H54 (cell line): ENCODE measurements around the gene F12.
A peak's percentile ranks its signal among the peaks of the same experiment; 100 is the strongest.

ENCODE experiments used
- DNase-seq: peaks from one replicate; pipeline ENCODE4 v3.0.0; 2011; ENCODE audit warnings: low spot score, mixed read lengths; ENCODE audit not compliant: insufficient read length
- FAIRE-seq: peaks from 3 replicates; lab custom pipeline; 2011; peaks lifted over from hg19 to GRCh38; lab: Jason Lieb, UNC
- POLR2A ChIP-seq: IDR thresholded peaks from 2 replicates; pipeline ENCODE4 v1.6.1; 2011; ENCODE audit warnings: low read depth, mild to moderate bottlenecking, low read length

The F12 gene

GRCh38 chr5:177442066-177442826 is 32.9 kb upstream of the F12 start:
- no peak for DNase-seq
- TF ChIP-seq POLR2A = no peak
- FAIRE-seq = no peak

DNA sequence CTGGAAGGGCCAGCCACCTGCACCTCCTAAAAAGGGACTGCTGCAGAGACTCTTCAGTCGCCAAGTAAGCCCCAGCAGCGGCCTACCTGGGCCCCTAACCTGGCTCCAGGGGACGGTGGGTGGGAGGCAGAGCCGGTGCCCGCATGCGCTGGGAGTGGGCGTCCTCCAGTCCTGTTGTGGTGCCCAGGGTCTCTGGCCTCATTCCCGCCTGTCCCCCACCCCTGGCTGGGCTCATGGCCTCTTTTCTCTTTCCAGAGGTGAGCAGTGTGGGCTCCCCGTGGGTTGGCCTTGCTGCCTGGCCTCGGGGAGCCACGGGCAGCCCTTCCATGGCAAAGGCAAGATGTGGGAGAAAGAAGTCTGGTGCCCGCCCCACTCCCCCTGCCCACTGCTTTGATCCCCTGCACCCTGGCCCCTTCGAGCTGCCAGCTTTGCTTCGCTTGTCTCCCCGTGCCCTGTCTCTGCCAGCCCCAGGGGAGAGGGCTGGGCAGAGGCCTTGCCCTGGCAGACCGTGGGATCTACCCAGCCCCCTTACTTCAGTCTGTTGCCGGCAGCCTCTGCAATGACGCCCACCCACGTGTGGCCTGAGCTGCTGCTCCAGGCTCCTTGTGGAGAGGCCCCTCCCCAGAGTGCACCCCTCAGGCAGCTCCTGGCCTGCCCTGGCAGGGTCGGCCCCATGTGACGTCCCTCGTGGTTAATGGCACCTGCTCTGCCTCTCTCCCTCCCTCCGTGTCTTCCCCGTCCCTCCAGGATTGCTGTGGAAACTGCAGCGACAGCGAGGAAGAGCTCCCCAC is 31.8 kb upstream of the F12 start:
- DNase-seq (no peak), FAIRE-seq (no peak)
- TF ChIP-seq POLR2A = no peak

DNA sequence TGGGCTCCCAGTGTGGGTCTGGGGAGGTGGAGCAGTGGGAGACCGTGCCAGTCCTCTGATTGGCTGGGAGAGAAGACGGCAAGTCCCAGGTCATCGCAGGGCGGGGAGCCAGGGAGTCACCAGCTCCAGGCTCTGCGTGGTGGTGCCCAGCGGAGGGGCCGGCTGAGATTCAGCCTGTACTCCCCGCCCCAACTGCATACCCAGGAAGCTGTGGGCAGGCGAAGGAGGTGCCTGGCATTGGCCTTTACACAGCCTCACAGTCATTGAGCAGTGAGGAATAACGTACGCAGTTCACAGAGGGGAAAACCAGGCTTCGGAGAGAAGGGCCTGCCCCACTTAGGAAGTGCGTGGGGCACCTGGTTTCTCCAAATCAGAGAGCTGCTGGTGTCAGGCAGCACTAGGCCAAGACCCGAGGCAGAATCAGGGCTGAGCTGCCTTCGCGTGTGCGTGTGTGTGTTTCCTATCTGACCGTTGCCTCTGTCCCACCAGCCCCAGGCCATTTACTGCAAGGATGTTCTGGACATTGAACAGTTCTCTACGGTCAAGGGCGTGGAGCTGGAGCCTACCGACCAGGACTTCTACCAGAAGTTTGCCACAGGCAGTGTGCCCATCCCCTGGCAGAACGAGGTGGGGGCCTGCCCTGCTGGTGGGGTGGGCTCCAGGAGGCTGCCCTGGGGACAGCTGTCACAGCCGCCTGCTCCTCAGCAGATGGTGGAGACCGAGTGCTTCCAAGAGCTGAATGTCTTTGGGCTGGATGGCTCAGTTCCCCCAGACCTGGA is 31.0 kb upstream of the F12 start:
- TF ChIP-seq POLR2A = no peak
- no peak for FAIRE-seq
- no peak for DNase-seq

- TF ChIP-seq POLR2A = no peak
- no peak for FAIRE-seq
Measured at GRCh38 chr5:177439518-177440053, 30.2 kb upstream of the F12 start.

DNA sequence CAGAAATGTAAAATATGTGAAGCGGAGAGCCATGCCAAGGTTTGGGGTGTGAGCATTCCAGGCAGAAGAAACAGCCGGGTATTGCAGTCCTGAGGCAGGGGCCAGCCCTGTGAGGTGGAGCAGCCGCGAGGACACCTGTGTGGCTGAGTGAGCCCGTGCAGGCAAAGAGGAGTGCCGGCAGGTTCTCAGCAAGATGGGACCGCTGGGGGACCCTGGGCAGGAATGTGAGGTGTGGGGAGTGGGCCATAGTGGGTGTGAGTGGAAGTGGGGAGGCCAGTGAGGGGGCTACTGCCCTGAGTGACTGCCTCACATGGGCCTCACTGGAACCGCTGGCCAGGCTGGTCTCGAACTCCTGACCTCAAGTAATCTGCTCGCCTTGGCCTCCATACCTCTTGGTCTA is 29.1 kb upstream of the F12 start:
- FAIRE-seq (no peak), DNase-seq (no peak)
- no peak for TF ChIP-seq POLR2A

More at GRCh38 chr5:177439518-177440053, 30.2 kb upstream of the F12 start:
- no peak for DNase-seq

- no peak for TF ChIP-seq POLR2A
- DNase-seq = no peak
- FAIRE-seq = no peak
Measured at GRCh38 chr5:177437623-177438022, 28.3 kb upstream of the F12 start.

DNA sequence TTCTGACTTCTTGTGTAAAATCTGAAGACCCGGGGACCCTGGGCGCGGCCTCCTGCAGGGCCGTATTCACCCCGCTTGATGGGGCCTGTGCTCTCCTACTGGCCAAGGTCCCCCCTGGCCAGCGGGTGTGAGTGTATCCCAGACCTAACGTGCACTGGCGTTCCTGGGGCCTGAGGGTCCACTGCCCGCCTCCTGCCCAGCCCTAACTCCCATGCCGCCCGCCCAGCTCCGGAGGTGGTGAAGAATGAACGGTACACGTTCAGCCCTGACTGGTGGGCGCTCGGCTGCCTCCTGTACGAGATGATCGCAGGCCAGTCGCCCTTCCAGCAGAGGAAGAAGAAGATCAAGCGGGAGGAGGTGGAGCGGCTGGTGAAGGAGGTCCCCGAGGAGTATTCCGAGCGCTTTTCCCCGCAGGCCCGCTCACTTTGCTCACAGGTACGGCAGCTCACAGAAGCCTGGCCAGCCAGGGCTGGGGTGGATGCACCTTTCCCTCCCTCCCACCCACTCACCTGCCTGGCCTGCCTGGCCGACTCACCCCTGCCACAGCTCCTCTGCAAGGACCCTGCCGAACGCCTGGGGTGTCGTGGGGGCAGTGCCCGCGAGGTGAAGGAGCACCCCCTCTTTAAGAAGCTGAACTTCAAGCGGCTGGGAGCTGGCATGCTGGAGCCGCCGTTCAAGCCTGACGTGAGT is 26.6 kb upstream of the F12 start:
- DNase-seq (no peak), FAIRE-seq (no peak)
- no peak for TF ChIP-seq POLR2A

DNA sequence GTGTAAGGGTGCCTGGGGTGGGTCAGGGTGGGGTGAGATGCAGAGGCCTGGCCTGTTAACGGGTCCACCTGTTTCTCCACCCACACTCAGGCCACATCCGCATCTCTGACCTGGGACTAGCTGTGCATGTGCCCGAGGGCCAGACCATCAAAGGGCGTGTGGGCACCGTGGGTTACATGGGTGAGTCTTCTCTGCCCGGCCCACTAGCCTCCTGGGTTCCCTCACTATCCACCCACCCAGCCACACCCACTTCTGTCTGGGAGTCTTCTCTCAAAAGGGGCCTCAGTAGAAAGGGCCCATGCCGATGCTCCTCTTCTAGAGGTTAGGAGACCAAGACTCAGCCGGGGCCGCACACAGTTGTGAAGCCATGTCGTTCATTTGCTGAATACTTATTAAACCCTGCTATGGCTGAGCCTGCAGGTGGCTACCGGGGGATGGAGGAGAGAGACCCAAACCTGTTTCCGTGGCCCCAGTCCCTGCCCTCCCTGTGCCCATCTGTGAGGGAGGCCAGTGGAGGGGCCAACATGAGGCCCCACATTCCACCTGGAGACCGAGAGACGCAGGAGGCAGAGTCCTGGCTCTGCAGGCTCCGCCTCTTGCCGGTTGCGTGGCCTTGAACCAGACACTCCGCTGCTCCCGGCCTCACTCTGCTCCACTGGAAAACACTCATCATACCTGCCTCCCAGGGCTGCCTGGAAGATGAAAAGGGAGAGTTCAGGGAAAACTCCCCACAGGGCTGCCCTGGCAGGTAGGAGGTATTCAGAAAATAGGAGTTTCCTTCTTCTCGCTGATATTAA is 25.8 kb upstream of the F12 start:
- FAIRE-seq (no peak), DNase-seq (no peak)
- TF ChIP-seq POLR2A = no peak

- TF ChIP-seq POLR2A = no peak
- no peak for FAIRE-seq
- DNase-seq = peak; percentile 68
Measured at GRCh38 chr5:177434437-177434836, 25.1 kb upstream of the F12 start.

DNA sequence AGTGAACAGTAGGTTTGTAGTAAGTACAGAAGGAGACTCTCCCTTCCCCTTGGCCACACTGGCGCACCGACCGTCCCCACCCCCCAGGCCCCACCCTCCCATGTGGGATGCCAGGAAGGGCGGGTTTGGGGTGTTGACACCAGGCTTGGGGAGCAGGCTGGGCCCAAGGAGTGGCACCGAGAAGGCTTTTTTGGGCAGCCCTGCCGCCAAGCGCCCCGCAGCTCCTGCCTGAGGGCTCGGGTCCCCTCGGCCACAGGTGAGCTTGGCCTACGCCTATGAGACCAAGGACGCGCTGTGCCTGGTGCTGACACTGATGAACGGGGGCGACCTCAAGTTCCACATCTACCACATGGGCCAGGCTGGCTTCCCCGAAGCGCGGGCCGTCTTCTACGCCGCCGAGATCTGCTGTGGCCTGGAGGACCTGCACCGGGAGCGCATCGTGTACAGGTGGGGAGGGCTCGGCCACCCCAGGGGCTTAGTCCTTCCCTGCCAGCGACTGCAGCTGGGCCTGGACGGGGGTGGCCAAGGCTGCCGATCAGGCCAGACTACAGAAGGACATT is 24.4 kb upstream of the F12 start:
- no peak for DNase-seq
- TF ChIP-seq POLR2A = no peak

DNA sequence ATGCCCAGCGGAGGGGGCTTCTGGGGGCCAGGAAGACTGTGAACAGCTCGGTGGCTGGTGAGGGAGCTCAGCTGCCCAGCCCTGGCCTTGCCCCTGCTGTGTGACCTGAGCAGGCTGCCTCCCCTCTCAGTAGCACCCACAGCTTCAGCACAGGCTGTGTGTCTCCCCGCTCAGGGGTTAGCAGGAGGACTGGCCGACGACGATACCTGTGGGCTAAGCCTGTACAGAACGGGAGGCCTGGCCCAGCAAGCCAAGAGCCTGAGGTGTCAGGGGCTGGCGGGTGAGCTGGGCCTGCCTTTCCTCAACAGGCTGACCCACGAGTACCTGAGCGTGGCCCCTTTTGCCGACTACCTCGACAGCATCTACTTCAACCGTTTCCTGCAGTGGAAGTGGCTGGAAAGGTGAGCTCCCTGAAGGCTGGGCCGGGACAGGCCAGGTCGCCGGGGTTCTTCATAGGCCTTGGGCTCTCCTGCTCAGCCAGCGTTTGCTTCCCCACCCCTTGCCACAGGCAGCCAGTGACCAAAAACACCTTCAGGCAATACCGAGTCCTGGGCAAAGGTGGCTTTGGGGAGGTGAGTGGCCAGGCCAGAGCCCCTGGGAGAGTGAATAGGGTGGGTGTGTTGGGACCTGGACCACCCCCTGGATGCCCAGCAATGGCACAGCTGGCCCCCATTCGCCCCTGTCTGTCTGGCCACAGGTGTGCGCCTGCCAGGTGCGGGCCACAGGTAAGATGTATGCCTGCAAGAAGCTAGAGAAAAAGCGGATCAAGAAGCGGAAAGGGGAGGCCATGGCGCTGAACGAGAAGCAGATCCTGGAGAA is 23.7 kb upstream of the F12 start:
- DNase-seq = no peak
- no peak for FAIRE-seq
- TF ChIP-seq POLR2A = no peak

More for the DNA sequence above, 24.4 kb upstream of the F12 start:
- no peak for FAIRE-seq

- no peak for TF ChIP-seq POLR2A
- DNase-seq (no peak), FAIRE-seq (no peak)
Measured at GRCh38 chr5:177432143-177432838, 22.9 kb upstream of the F12 start.
